BLaER1 (cell line): ENCODE results near the gene BMPR1A.

ENCODE experiments used
- H3K27ac ChIP-seq: shearing (Covaris generic); formaldehyde crosslinking; 2 replicates; pipeline ENCODE4 v1.8.1; 2022
- H3K27me3 ChIP-seq: shearing (Covaris generic); formaldehyde crosslinking; 2 replicates; pipeline ENCODE4 v1.8.1; 2022
- H3K36me3 ChIP-seq: shearing (Covaris generic); formaldehyde crosslinking; 2 replicates; pipeline ENCODE4 v1.8.1; 2022
- H3K4me1 ChIP-seq: shearing (Covaris generic); formaldehyde crosslinking; 2 replicates; pipeline ENCODE4 v1.8.1; 2022
- H3K4me2 ChIP-seq: shearing (Covaris generic); formaldehyde crosslinking; 2 replicates; pipeline ENCODE4 v1.8.1; 2022
- H3K4me3 ChIP-seq: shearing (Covaris generic); formaldehyde crosslinking; 2 replicates; pipeline ENCODE4 v1.8.1; 2022
- H3K9ac ChIP-seq: shearing (Covaris generic); formaldehyde crosslinking; 2 replicates; pipeline ENCODE4 v1.8.1; 2022
- H3K9me3 ChIP-seq: shearing (Covaris generic); formaldehyde crosslinking; 2 replicates; pipeline ENCODE4 v1.8.1; 2022
- H4K20me1 ChIP-seq: shearing (Covaris generic); formaldehyde crosslinking; 2 replicates; pipeline ENCODE4 v1.8.1; 2022
- Cebpa-rat ChIP-seq: shearing (Covaris generic); IDR thresholded peaks from 2 replicates; pipeline ENCODE4 v1.8.1; 2022

BMPR1A gene

GRCh38 chr10:86899132-86899531 lies 142.7 kb downstream of the BMPR1A start:
- Histone ChIP-seq H3K4me3 (no peak overlapping the region), H3K9ac (no peak overlapping the region), H3K27ac (no peak overlapping the region), H3K4me2 (no peak overlapping the region), H3K9me3 (no peaks in the 10 kb centered on the region), H3K4me1 (no peaks in the 10 kb centered on the region), H3K36me3 (no peaks in the 10 kb centered on the region), H4K20me1 (no peaks in the 10 kb centered on the region), H3K27me3 (no peaks in the 10 kb centered on the region)
- no peak for TF ChIP-seq Cebpa-rat

GRCh38 chr10:86899670-86900276 lies 143.4 kb downstream of the BMPR1A start:
- Histone ChIP-seq H3K27me3 (no peaks in the 10 kb centered on the region), H3K27ac (no peak overlapping the region), H3K4me1 (no peaks in the 10 kb centered on the region), H3K4me2 (no peak overlapping the region), H4K20me1 (no peaks in the 10 kb centered on the region), H3K4me3 (no peak overlapping the region), H3K9me3 (no peaks in the 10 kb centered on the region), H3K9ac (no peak overlapping the region), H3K36me3 (no peaks in the 10 kb centered on the region)
- no peak for TF ChIP-seq Cebpa-rat

- Histone ChIP-seq H3K36me3 (no peaks in the 10 kb centered on the region), H3K4me2 (no peak overlapping the region)
These were observed 144.5 kb downstream of the BMPR1A start for GRCh38 chr10:86900955-86901354.

GRCh38 chr10:86904600-86904999 lies 148.2 kb downstream of the BMPR1A start:
- Histone ChIP-seq H3K4me3 (no peak overlapping the region), H3K27ac (no peak overlapping the region), H3K27me3 (no peaks in the 10 kb centered on the region), H3K9me3 (peaks cover 8% of the 10 kb centered on the region), H3K36me3 (no peaks in the 10 kb centered on the region), H3K9ac (no peak overlapping the region), H3K4me1 (no peaks in the 10 kb centered on the region), H3K4me2 (no peak overlapping the region), H4K20me1 (no peaks in the 10 kb centered on the region)
- TF ChIP-seq Cebpa-rat = no peak

More at GRCh38 chr10:86900955-86901354, 144.5 kb downstream of the BMPR1A start:
- Histone ChIP-seq H3K4me1 (no peaks in the 10 kb centered on the region), H3K9ac (no peak overlapping the region), H3K9me3 (no peaks in the 10 kb centered on the region; the same call in 1 of the 2 replicates), H4K20me1 (no peaks in the 10 kb centered on the region), H3K27ac (no peak overlapping the region), H3K4me3 (no peak overlapping the region), H3K27me3 (no peaks in the 10 kb centered on the region)
- TF ChIP-seq Cebpa-rat = no peak

- TF ChIP-seq Cebpa-rat = no peak
- Histone ChIP-seq H4K20me1 (no peaks in the 10 kb centered on the region), H3K4me2 (no peak overlapping the region), H3K27me3 (no peaks in the 10 kb centered on the region), H3K27ac (no peak overlapping the region), H3K9me3 (peaks cover 8% of the 10 kb centered on the region), H3K9ac (no peak overlapping the region), H3K4me1 (no peaks in the 10 kb centered on the region), H3K36me3 (no peaks in the 10 kb centered on the region), H3K4me3 (no peak overlapping the region)
These were observed 149.0 kb downstream of the BMPR1A start for GRCh38 chr10:86905429-86905828.

- H3K4me2 ChIP-seq = no peak overlapping the region
- H3K27ac ChIP-seq = no peak overlapping the region
- no peak overlapping the region for H3K9ac ChIP-seq
- no peaks in the 10 kb centered on the region for H3K27me3 ChIP-seq
- no peaks in the 10 kb centered on the region for H3K36me3 ChIP-seq
- H3K4me3 ChIP-seq = no peak overlapping the region
- 0 out of 2 replicates have a peak, but pooled peaks cover 4% of the 10 kb centered on the region for H3K9me3 ChIP-seq
- no peak for TF ChIP-seq Cebpa-rat
- no peaks in the 10 kb centered on the region for H4K20me1 ChIP-seq
- H3K4me1 ChIP-seq = no peaks in the 10 kb centered on the region
These were observed 158.3 kb downstream of the BMPR1A start for GRCh38 chr10:86914734-86915133.

GRCh38 chr10:86918022-86918471 lies 161.6 kb downstream of the BMPR1A start:
- Histone ChIP-seq H3K9ac (no peak overlapping the region), H3K27ac (no peak overlapping the region), H3K9me3 (0 out of 2 replicates have a peak, but pooled peaks cover 4% of the 10 kb centered on the region), H3K27me3 (no peaks in the 10 kb centered on the region), H3K4me3 (no peak overlapping the region), H3K4me2 (no peak overlapping the region), H3K4me1 (no peaks in the 10 kb centered on the region), H4K20me1 (no peaks in the 10 kb centered on the region), H3K36me3 (no peaks in the 10 kb centered on the region)
- no peak for TF ChIP-seq Cebpa-rat

- H3K4me1 ChIP-seq = no peaks in the 10 kb centered on the region
- H3K27ac ChIP-seq = no peak overlapping the region
- H4K20me1 ChIP-seq = no peaks in the 10 kb centered on the region
- no peaks in the 10 kb centered on the region for H3K36me3 ChIP-seq
- TF ChIP-seq Cebpa-rat = no peak
- H3K4me2 ChIP-seq = no peak overlapping the region
- H3K9ac ChIP-seq = no peak overlapping the region
- H3K9me3 ChIP-seq = no peaks in the 10 kb centered on the region
- H3K27me3 ChIP-seq = no peaks in the 10 kb centered on the region
- no peak overlapping the region for H3K4me3 ChIP-seq
These were observed 166.1 kb downstream of the BMPR1A start for GRCh38 chr10:86922553-86922961.

- Histone ChIP-seq H3K36me3 (no peaks in the 10 kb centered on the region), H3K9me3 (no peaks in the 10 kb centered on the region)
These were observed 173.3 kb downstream of the BMPR1A start for GRCh38 chr10:86929468-86930380.

GRCh38 chr10:86931872-86932271 lies 175.5 kb downstream of the BMPR1A start:
- no peaks in the 10 kb centered on the region for H3K27me3 ChIP-seq
- no peaks in the 10 kb centered on the region for H3K4me1 ChIP-seq
- H3K9ac ChIP-seq = no peak overlapping the region
- H3K4me2 ChIP-seq = no peak overlapping the region
- no peaks in the 10 kb centered on the region for H3K9me3 ChIP-seq
- H4K20me1 ChIP-seq = no peaks in the 10 kb centered on the region
- no peaks in the 10 kb centered on the region for H3K36me3 ChIP-seq
- no peak overlapping the region for H3K4me3 ChIP-seq
- no peak for TF ChIP-seq Cebpa-rat
- H3K27ac ChIP-seq = no peak overlapping the region

More at GRCh38 chr10:86929468-86930380, 173.3 kb downstream of the BMPR1A start:
- H3K4me2 ChIP-seq = no peak overlapping the region
- H4K20me1 ChIP-seq = no peaks in the 10 kb centered on the region
- H3K27me3 ChIP-seq = no peaks in the 10 kb centered on the region
- no peak overlapping the region for H3K4me3 ChIP-seq
- no peak overlapping the region for H3K27ac ChIP-seq
- H3K9ac ChIP-seq = no peak overlapping the region
- no peaks in the 10 kb centered on the region for H3K4me1 ChIP-seq
- TF ChIP-seq Cebpa-rat = no peak
